HG03378 (cell line): ENCODE data around the gene TP63.
A peak's percentile ranks its signal among the peaks of the same experiment; 100 is the strongest.

Experiments used
- ATAC-seq: cut with Tn5 transposase; IDR thresholded peaks from one replicate; pipeline ENCODE4 v1.9.1; 2021; ENCODE audit warnings: mild to moderate bottlenecking, moderate library complexity; ENCODE audit not compliant: unreplicated experiment

TP63 gene

DNA sequence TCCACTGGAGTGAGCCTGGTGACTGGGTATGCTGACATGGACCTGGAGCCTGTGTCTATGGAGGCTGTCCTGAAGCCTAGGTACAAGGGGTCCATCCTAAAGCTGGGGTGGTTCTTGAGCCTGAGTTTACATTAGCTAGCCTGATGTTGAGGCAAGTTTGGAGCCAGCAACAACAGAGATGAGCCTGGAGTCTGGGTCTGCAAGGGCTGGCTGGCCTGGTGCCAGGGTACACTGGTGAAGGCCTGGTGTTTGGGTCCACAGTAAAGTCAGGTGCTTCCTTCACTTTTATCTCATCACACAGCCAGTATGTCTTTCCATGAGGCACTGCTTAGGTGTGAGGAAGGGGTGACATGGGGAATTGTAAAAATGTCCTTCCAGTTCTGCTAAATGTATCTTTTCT is 49.5 kb downstream of the TP63 start:
- ATAC-seq, result no peak

DNA sequence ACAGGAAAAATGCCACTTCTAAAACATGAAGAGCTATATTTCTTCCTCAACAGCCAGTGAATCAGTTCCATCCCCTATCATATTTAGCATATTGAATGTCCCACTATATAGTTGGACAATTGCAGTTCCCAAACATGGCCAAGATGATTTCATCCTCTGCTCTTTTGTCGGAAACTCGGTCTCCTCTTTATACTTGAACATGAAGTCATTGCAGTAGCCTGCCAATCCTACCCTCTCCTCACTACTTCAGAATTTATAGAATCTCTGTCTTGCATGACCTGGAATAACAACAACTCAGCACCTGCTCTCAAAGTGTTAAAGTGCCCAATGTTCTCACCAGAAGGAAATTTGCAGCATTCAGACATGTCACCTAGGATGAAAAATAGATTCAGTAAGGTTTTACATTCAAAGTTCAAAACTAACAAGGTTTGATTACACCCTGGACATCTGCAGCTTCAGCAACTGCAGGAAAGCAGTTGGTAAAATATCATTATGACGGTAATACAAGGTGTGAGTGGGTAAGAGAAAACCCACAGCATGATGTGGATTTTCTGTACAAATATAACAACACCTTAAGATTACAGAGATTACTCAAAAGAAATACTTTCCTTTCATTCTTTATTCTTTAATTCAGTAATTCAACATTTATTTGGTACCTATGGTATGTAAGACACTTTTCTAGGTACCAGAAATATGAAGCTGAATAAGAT is 52.5 kb downstream of the TP63 start:
- ATAC-seq, result no peak

DNA sequence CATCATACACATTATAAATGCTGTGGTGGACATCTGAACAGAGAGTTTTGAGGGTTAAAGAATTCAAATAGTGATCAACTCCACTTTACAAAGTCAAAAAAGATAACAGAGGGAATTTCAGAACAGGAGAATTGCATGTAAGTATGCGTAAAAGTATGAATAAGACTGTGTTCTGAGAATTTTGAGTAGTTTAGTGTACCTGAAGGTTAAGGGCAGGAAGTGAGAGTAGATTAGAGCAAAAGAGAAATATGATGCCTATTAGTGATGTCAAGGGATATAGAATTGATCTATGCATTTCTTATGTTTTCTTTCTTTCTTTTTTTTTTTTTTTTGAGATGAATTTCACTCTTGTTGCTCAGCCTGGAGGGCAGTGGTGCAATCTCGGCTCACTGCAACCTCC is 53.1 kb downstream of the TP63 start:
- ATAC-seq, result no peak

DNA sequence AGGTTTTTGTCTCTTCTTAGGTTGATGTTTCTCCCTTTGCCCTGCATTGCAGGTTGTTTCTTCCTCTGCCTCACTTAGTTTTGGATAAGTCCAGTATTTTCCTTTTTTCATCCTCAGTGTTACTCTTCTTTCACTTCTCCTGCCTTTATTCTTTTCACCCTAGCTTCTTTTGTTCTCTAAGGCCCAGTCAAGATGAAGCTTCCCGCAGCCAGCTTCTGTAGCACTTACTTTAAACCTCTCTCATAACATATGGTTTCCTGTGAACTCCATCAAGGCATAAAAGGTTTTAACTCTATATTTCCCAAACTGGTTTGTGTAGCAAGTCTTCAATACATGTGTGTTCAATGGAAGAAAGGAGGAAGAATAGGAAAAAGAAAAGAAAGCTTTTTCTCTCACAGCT is 54.1 kb downstream of the TP63 start:
- no peak for ATAC-seq

DNA sequence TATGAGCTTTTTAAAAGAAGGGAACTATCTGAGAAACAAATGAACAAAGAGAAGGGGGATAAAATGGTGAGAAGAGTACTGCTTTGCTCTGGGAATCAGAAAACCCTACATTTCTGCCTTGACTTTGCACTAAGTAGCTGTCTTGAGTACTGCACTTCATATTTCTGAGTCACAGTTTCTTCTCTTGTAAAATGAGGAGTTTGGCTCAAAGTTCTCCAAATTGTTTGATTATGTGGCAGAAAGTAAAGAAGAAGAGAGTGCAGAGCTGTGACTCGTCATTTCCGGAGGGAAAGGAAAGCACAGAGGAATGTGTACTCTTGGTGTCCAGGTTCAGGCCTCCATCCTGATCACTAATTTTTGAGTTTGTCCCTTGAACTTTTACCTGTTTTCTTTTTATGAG is 54.7 kb downstream of the TP63 start:
- no peak for ATAC-seq

DNA sequence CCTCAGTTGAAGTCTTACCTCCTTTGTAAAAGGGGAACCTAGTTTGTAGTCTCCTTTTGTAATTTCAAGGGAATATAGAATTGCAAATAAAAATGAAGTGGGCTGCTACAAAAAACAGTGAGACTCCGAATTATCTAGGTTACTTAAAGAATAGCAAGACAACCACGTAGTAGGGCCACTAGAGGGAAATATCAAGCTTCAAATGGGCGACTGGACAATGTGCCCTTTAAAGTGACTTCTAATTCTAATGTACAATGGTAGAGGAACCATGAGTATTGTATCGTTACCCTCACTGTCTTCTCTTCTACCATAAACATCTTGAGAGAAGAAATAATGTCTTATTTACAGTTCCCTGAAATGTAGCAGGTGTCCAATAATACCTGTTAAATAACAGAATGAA is 56.3 kb downstream of the TP63 start:
- no peak for ATAC-seq

DNA sequence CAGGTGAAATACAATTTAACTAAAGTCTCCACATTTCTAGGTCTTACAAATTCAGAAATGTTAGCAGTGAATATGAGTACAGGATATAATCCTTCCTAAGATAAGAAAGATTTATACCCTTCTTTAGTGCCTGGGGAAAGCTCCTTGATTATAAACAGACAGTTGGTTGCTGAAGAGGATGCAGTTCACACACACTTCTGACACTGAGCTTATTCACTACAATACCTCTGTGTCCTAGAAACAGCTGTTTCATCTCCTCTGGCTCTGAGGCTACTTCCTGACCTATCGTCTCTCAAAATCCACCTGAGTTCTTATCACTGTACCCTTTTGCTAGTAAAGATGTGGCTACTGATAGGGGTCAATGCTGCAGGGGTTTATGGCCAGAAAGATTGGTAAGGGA is 57.1 kb downstream of the TP63 start:
- ATAC-seq, result no peak

DNA sequence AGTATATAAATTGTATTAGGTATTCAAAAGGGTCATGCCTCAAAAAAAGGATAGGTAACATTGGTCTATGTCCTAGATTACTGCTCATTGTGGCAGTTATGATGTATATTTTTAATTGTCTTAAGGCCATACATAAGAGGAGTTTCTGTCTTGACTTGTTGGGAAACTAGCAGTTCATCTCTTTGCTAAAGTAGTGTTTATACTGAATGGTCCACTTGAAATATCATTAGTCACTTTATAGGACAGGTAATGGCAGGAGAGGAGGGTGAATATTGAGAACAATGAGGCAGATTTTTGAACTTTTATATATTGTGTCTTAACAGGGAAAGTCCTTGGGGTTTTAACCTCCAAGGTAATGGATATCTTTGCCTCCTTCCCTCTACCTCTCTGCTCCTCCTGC is 58.4 kb downstream of the TP63 start:
- no peak for ATAC-seq

DNA sequence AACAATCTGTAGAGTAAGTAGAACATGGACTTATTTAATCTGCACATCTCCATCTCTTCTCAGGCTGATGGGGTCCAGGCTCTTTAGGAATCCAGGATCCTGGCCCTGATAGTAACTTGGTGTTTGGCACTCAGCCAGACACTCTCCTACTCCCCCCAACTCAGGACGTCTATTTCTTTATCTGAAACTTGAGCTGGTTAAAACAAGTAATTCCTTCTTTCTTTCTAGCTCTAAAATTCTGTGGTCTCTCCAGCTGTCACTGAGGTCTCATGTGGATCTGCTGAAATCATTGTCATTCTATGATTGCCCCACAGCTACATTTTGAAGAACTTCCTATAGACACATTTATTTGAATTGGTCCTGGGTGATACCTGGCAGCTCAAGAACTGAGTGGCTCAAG is 59.0 kb downstream of the TP63 start:
- ATAC-seq, result no peak

DNA sequence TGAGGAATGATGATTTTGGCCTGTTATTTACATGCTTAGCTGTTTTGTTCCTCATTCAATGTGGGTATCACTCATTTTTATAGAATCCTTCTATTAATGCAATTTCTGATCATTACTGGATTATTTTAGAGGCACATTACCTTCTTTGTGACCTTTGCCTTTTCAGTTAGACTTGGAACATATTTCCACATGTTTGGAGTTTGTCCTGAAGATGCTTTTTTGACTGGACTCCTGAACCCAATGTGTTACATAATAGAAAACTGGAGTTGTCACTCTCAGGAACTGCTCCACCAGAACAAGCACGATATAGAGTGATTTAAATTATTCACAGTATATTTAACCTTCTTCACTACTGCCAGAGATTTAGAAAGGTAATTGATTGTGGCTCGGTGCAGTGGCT is 59.5 kb downstream of the TP63 start:
- no peak for ATAC-seq

DNA sequence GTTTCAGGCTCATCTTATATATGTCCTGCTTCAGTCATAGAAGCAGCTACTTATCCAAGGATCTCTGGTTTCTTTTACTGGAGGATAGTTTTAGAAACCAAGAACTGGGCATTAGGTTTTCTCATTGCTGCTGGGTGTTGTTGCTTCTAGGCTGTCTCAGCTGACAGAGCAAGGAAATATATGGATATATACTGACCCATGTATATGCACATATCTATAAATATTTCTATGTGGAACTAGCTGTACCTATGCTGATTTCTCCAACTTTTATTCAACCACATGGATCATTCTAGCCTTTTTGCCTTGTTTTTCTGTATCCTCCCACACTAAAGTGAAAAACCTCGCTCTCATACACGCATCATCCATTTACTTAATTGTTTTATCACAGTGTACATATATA is 64.2 kb downstream of the TP63 start:
- no peak for ATAC-seq

DNA sequence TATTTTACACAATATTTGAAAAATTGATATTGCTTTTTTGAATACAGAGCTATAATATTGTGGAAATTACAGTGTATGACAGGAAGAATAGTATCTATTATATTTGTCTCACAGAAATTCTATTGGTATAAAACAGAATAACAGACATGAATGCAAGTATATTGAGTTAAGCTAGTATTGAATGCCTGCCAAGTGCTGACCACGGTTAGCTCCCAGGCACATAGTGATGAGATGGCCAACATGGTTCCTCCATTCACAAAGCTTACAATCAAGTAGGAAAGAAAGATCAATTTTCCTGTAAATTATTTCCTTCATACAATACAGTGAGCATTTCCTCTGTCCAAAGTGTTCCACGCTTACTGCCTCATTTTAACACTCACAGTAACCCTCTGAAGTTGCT is 67.6 kb downstream of the TP63 start:
- no peak for ATAC-seq

DNA sequence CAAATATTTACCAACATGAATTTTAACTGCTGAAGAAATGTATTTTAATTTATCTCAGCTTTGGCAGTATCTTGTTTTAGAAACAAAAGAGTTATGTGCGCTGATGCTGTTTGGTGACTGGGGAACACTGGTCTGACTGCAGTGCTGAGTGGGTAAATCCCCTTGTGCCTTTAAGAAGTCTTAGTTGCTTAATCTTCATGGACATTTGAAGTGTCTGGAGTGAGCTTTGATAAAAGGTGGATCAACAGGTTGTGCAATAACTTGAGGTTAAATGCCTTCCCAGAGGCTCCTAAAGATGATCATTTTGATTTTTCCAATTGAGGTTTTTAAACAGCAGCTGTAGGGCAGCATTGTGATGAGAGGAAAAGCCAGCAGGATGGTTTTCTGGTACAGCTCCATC is 68.7 kb downstream of the TP63 start:
- no peak for ATAC-seq

DNA sequence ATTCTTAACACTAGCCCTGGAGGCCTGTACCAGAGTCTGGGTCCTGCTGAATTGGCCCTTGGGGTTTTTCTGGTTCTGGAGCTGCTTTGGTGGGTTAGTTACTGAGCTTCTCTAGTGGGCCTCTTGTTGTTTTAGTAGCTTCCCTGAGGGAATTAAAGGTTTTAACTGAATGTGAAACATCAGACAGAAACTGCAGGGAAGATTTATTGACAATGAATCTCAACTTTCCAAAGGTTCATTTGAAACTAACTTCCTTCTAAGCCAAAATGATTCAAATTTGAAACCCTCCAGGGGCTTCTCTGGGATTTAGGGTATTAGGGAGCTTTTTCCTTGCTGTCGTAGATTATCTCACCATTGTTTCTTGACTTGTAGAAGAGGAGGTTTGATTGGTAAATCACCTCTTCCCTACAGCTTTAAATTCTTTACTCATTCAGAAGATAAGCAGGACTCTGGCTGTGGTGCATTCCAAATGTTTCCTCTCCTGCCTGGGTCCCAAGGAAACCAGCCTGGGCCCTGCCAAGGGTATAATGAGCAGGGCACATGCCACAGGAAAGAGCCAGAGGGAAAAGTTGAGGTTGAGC is 71.0 kb downstream of the TP63 start:
- ATAC-seq, result no peak

DNA sequence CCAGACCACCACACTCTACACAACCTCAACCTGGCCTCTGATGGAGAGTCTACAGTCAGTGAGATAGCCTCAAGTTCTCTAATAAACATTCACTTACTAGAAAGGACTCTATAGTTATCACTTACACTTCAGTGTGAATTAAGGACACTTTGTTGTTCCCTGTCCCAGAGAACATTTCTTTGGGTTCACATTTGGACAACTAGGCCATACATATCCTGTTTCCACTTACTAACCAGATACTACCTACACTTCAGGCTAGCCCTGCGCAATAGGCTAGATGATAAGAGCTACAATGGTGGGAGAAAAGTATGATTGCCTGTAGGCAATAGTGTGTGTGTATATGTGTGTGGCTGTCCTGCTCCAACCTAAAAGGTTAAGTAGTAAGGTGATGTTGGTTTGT is 72.7 kb downstream of the TP63 start:
- ATAC-seq, result no peak

DNA sequence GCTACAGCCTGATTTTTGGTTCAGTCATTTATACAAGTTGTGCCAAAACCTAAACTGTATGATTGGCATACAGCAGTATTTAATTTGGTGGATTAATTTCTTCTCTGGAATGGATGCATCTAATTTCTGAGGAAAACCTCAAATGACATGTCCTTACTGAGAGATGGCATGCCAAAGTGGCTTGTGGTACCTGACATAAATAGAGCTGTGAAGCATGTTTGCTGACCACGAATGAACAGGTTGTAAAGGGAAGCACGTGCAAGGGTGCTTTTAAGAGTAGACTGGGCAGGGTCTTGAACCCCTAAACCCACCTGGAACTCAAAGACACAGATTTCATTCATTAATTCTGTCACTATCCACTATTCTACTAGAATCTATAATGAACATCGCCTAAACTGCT is 77.2 kb downstream of the TP63 start:
- ATAC-seq, result no peak

DNA sequence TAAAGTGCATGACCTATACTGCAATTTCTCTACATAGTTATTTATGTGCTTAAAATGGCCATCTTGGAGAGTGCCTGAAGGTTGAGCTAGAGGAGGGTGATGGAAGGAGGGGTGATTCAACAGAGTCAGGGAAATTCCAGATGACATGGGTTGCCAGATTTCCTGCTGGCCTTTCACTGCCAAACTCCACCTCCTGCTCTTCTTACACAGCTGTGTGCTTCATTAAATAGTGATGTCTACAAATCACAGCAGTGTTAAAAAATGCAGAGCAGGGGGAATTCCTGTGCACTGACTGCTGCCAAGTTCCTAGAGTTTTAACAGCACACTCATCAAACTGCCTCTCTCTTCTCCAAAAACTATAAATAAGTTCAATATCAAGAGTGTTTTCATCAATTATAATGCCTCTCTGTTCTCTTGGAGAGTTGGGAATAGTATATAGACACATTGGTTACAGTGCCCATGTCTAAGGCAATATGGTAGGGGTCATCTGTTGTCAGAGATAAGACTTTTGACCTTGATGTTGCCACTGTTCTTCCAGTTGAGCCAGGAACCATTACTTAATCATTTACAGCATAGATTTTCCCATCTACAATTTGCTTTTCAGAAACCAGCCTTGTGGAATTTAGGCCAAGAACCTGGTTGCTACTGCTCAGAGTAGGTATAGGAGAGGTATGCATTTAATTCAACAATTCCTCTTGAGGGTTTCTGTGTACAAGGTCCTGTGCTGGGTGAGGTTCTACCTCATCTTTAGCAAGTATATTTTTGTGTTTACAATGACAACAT is 79.6 kb downstream of the TP63 start:
- peak; percentile 59 for ATAC-seq

DNA sequence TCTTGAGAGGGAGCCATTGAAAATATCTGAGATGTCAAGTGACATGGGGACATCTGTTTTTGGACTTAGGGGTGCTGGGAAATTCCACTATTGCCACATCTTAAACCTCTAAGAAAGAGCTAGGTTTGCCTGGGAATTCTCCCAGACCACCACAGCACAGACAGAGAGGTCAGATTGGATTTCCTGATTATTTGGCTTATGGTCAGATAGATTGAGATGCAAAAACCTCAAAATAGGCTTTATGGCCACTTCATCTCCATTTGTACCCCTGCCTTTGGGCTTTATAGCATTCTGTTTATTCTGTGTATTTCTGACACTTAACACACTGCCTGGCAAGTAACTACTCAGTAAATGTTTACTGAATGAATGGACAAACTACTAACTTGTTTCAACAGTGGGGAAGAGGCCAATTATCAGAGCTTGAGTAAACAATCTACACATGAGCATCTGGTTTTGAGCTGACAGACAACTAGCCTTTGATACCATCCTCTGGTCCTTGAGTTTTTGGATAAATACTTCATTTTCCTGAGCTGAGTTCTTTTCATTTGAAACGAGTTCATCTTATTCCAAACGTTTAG is 81.8 kb downstream of the TP63 start:
- ATAC-seq, result no peak

DNA sequence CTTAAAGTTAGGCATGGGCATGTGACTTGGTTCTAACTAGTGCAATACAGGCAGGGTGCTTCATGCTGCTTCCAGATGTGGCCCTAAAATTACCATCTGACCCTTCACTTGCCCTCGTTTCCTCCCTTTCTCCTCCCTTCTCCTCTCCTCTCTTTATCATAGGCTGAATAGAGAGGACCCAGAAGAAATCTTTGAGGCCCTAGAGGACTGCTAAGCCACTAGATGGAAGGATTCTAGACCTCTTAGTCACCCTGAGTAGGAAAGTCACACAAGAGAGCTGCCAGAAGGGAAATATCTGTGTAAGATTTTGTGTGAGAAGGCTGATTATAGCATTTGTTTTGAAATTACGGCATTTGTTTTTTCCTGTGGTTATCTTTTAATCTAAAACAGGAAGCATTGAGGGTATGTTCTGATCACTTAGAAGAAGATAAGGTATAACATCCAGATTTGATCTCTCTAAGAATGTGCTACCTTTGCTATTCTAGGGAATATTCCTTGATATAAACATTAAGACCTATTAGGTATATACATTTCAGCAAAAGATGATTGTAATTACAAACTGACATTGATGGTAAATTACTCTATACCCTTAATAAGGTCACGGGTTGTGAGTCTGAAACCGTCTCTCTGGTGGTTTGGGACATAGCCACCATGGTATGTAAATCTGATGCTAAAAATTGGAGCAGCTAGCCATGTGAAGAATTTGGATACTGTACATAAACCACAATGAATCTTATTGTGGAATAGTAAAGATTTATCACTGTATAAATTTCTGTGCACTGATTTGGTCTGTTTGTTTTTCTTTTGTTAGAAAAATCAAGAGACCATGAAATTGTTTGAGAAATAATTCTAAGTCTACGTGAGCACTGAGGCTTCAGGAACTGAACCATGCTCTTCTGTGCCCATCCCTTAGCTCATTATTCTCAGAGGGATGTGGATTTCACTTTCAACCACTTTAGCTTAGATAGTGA is 84.1 kb downstream of the TP63 start:
- ATAC-seq, result peak; percentile 46

DNA sequence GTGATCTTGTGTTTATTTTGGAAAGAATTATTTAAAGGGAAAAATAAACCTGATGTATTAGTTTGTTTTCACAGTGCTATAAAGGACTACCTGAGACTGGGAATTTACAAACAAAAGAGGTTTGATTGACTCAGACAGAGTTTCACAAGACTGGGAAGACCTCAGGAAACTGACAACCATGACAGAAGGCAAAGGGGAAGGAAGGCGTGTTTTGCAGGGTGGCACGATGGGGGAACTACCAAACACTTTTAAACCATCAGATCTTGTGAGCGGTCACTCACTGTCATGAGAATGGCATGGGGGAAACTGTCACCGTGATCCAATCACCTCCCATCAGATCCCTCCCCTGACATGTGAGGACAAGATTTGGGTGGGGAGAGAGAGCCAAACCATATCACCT is 87.0 kb downstream of the TP63 start:
- no peak for ATAC-seq
